Gastrocnemius medialis (tissue), 4 donors: ENCODE data around the gene TBX1.

Experiments used
- CTCF ChIP-seq, 5 experiments: fragments of 450-650 bp in 3 of 5; fragments of 200-600 bp in 2 of 5; sonication (generic) in 2 of 5; IDR thresholded peaks in 4 of 5; conservative IDR thresholded peaks in 1 of 5; 1 replicate in 4 of 5; 2 replicates in 1 of 5; pipeline ENCODE4 v1.5.1; 2016 to 2019; ENCODE audit warnings: antibody characterized with exemption in 5 of 5, mild to moderate bottlenecking in 3 of 5, moderate library complexity in 3 of 5
- POLR2A ChIP-seq, 2 donors: fragments of 450-650 bp; IDR thresholded peaks; one replicate each; pipeline ENCODE4 v1.6.1; 2017; ENCODE audit warnings: antibody characterized with exemption in 2 of 2, mild to moderate bottlenecking in 2 of 2, moderate library complexity in 2 of 2

GRCh38 chr22:19763458-19764298, 3.1 kb downstream of the TBX1 start:
- TF ChIP-seq POLR2A (IDR thresholded peaks at IDR 0.05): no peak
- no peak for TF ChIP-seq CTCF (IDR thresholded peaks at IDR 0.05 in 4 of 5, conservative IDR thresholded peaks at IDR 0.05 in 1 of 5)
